Kidney capillary endothelial cell (primary cell): ENCODE data around the gene NOX5.

Source experiments
- DNase-seq: peaks from one replicate; pipeline ENCODE4 v3.0.0-alpha.2; 2018; ENCODE audit warnings: low spot score

NOX5 gene

DNA sequence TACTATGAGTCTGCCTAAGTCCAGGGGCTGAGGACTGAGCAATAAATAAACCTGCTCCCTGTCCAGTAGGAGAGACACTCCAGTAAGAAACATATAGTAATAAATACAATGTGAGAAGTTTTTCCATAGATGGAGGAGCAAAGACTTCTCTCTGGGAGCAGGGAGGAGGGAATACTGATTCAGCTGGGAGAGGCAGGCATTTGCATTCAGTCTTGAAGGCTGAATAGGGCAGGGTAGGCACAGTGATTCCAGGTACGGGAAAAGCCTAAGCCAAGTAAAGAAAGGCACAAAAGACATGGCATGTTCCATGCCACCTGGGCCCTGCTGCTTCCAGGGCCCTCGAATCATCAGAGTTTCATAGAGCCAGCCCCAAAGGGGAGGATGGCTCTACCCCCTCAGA is 86.3 kb downstream of the NOX5 start:
- DNase-seq = no peak

DNA sequence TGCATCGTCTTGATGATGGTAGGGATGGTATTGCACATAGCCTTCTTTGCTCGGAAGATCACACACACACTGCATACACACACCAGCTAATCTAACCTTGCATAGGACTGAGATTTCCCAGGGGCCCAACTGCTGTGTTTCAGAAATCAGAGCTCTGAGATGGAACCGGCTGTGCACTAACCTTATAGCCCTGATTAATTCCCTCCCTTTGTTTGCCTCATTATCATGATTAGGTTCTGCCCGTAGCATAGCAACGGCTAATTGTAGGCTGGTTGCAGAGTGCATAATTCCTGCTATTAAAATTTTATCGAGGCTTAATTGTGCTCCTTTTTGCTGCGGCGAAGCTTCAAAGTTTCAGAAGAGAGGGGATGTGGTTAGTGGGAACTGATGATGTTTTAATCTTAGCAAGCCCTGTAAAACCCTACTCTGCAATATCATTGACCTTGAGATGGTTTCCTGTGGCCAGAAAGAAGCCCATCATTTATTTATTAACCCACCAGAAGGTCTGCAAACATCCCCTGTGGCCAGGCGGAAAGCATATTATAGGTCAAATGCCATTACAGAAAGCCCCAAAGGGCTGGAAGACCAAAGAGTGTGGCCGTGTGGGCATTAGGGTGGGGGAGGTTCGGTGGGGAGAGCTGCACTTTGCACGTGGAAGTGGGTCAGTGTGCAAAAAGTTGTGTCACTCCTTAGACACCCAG is 89.7 kb downstream of the NOX5 start:
- no peak for DNase-seq

DNA sequence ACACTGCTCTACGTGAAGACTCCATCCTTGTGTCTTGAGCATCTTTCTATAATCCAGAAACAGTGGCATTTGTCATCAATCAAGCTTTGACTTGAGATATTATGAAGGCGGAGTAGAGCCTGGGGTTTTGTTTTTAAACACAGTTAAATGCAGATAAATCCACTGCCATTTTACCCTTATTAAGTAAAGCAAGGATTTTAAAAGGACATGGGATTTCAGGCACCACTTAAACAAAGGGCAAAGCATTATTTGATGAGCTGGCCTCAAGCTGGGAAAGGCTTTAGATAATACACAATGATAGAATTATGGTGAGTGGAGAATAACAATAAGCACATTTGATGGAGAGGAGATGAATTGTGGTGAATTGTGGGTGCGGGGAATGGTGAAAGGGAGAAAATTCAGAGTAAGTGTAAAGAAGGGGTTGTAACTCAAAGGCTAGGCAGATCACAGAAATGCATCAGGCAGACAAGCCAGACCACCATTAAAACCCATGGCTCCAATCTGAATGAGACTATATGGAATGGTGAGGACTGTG is 91.0 kb downstream of the NOX5 start:
- no peak for DNase-seq

DNA sequence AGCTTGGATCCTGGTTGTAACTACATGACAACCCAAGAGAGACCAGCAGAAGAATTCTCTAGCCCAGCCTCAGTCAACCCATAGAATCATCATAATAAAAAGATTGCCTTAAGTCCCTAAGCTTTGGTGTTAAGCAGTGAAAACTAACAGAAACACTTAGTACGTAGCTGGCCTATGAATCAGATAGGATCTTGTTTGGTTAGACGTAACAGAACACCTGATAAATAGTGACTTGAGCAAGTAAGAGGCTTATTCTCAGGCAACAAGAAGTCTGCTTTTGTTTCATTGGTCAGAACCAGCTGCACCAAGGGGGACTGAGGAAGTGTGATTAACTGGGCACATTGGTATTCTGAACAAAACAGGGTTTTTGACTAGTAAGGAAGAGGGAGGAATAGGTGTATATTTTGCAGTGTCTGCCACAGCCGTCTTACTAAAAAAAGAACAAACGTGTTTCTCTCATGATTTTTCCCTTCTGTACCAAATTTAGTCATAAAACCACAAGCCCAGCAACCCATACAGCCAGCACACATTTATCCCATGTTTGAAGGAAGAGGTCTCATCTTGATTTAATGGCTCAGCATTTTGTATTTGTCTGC is 92.6 kb downstream of the NOX5 start:
- DNase-seq = no peak
